Stimulated activated CD8-positive, alpha-beta memory T cell treated with anti-CD3 and anti-CD28 coated beads, Interleukin-4, amount 100 ng/mL, for 24 hours (primary cell): Measurements from ENCODE around the gene PGLYRP3.

Source experiments
- DNase-seq: peaks from one replicate; pipeline ENCODE4 v3.0.0-alpha.2; 2020; ENCODE audit warnings: low read depth

Gene PGLYRP3

DNA sequence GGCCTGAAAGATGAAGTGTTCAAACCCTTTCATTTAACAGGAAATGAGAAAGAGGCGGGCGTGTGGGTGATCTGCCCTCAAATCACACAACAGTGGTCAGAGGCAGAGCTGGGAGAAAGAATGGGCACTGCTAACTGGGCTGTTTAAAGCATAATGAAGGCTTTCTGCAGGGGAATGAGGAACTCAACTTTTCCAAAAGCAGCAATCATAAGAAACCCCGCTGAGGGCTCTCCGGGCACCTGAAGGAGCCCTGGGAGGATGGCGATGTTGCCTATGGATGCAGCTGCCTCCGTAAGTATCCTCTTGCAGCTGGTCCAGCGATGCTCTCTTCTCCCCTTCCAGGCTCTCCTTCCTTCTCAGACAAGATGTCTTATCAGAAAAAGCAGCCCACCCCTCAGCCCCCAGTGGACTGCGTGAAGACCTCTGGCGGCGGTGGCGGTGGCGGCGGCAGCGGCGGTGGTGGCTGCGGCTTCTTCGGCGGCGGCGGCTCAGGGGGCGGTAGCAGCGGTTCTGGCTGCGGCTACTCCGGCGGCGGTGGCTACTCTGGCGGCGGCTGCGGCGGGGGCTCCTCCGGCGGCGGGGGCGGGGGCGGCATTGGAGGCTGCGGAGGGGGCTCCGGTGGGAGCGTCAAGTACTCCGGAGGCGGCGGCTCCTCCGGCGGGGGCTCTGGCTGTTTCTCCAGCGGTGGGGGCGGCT lies 52.0 kb downstream of the PGLYRP3 start:
- DNase-seq: peak; percentile 4

DNA sequence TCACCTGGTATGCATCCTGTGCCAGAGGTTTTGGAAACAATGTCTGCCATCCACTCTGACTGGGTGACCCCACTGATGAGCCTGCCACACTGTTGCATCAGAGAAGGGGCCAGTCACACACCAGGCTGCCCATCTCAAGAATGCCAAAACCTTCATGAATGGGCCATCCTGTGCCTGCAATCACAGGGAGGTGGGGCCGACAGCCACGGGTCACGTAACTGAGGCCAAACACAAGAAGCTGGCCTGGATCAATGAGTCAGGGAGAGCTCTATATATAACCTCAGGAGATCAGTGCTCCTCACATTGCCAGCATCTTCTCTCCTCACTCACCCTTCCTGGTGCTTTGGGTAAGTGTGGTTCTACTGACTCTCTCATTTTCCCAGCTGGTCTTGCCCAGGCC lies 53.4 kb downstream of the PGLYRP3 start, which contains the start of gene LORICRIN:
Gene LORICRIN (plus strand): TSS at position 301 of the 400 bp plus-strand sequence. CDS start 1,263 bp downstream, outside the sequence.
- no peak for DNase-seq

DNA sequence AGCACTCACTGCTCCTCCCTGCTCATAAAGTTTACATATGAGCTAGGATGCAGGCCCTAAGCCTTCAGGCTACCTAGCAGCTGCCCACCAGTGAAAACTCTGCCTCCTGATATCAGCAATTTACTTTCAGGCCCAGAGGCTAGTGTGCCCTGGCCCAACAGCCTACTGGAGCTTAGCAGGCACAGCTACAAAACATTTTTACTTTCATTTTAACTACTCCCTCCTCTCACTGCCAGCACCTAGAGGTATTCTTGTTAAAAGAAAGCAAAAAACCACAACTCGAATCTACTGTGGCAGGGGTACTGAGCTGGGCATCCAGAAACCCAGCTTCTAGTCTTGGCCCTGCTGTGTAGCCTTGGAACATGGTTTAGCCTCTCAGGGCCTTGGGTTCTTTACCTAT lies 59.1 kb downstream of the PGLYRP3 start:
- DNase-seq: no peak

DNA sequence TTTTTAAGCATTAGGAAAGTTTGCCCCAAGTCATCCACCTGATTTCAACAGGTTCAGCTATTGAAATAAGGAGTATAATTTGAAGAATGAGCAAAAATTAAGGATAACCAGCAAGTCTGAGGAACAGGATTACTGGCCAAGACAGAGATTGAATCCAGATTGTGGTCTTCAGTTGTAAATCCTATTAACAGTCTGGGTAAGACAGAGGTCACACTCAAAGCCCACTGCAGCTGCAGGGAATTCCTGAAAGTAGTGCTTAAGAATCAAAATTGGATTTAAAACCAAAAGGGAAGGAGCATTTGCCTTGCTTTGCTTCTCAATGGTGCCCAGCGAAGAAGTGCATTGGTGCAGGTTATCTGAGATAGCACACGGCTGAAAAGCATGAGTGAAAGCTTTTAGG lies 59.7 kb downstream of the PGLYRP3 start:
- no peak for DNase-seq

DNA sequence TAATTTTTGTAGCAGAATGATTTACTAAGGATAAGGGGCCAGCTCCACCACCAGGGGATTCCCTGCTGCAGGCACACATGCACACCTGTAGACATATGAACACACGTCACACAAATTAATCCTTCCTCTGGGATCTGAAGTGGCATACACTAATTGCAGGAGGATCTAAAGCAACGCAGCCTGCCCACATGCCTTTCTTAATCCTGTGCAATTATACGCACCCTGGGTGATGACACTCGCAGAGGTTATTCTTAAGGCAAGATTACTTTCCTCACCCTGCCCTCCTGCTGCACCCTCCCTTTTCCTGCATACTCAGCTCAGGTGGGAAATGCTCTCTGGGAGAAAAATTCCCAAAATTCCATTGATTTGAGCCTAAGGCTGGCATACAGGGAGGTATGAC lies 60.8 kb downstream of the PGLYRP3 start:
- DNase-seq: no peak

DNA sequence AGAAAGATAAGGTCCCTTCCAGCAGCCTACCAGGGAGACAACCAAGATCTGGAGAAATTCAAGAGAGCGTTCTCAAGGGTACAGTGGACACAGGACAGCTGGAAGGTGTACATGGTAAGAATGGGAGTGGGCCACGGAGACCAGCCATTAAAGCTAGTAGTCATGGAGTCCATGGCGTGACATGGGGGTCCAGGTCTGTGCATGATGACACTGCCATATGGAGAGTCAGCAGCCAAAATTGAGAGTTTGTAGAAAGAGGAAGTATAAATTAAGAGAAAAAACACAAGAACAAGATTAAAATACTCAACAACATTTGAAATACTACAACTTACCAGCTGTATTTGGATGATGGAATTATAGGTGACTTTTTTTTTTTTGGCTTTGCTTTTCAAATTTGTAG lies 61.2 kb downstream of the PGLYRP3 start:
- no peak for DNase-seq

DNA sequence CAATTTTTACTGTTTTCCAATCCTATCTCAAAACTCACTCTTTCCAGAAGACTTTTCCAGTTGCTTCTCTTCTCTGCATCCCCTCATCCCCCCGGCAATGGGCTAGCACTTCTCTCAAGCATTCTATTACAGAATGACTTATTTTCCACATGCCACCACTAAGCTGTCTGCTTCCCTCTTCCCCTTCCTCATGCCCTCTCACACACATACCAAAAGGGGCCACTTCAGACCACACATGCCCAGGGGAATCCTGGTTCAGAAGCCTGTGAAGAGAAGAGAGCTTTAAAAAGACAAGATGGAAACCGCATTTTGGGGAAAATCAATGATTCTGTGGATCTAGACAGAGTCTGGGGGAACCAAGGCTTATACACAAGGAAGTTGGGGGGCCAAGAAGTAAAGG lies 61.7 kb downstream of the PGLYRP3 start:
- no peak for DNase-seq

DNA sequence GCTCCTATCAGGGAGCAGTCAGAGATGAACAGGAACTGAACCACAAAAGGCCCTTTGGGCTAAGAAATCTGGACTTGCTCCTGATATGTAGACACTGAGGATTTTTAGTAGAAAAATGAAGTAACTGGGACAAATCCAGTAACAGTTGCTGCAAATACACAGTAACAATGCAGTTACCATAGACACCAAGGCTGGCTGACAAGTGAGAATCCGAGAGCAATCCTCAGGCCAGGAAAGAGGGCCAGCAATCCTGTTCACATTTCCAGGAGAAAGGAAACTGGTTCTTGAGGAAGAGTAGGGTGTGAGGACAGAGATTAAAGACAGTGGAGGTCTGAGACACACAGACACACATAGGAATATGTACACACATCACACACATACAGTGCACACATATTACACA lies 62.6 kb downstream of the PGLYRP3 start:
- DNase-seq: no peak

DNA sequence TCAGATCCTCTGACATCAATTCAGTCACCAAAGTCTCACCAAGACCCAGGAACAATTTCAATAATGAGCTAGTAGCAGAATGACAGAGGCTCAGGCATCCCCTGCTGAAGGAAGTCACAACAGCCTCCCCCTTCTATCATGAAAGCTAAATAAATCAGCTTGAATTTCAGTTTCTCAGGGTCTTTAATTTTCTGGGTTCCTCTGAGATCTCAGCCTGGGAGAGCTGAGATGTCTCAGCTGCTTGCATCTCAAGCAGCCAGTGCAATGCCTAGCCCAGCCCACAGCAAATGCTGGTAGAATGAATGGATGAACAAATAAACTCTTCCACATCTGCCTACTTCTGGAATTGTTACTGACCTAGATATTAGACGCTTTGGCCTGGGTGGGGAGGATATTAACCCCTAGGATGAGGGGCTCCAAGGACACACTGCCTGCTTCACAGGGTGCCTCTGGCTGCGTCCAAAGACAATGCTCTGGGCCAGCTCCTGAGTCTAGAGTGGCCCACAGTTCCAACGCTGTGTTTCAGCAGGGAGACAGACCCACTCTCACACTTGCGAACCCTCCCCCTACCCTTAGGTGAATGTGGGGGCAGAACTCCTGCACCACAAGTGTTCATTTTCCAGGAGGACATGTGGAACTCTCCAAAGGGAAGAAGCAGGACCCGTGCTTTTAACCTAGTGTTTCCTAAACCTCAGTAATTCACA lies 64.4 kb downstream of the PGLYRP3 start:
- DNase-seq: no peak
